BLaER1 treated with 17β-estradiol and CSF1 and Interleukin-3, amounts not matched to agents 10 nM and 100 nM (cell line): Measurements from ENCODE around the gene ZFP57.

Source experiments
- H3K27ac ChIP-seq, 11 experiments: shearing (Covaris generic); formaldehyde crosslinking; 2 replicates each; pipeline ENCODE4 v1.8.1; 2022
- H3K27me3 ChIP-seq, 11 experiments: shearing (Covaris generic); formaldehyde crosslinking; 2 replicates each; pipeline ENCODE4 v1.8.1; 2022
- H3K36me3 ChIP-seq, 11 experiments: shearing (Covaris generic); formaldehyde crosslinking; 2 replicates each; pipeline ENCODE4 v1.8.1; 2022
- H3K4me1 ChIP-seq, 10 experiments: shearing (Covaris generic); formaldehyde crosslinking; 2 replicates each; pipeline ENCODE4 v1.8.1; 2022
- H3K4me2 ChIP-seq, 11 experiments: shearing (Covaris generic); formaldehyde crosslinking; 2 replicates each; pipeline ENCODE4 v1.8.1; 2022
- H3K4me3 ChIP-seq, 10 experiments: shearing (Covaris generic); formaldehyde crosslinking; 2 replicates each; pipeline ENCODE4 v1.8.1; 2022
- H3K9ac ChIP-seq, 11 experiments: shearing (Covaris generic); formaldehyde crosslinking; 2 replicates each; pipeline ENCODE4 v1.8.1; 2022
- H3K9me3 ChIP-seq, 11 experiments: shearing (Covaris generic); formaldehyde crosslinking; replicated peaks in 1 of 11; 2 replicates each; pipeline ENCODE4 v1.8.1; 2022
- H4K20me1 ChIP-seq, 11 experiments: shearing (Covaris generic); formaldehyde crosslinking; 2 replicates each; pipeline ENCODE4 v1.8.1; 2022
- Cebpa-rat ChIP-seq, 11 experiments: shearing (Covaris generic); IDR thresholded peaks; 2 replicates each; pipeline ENCODE4 v1.8.1; 2022

Gene ZFP57

DNA sequence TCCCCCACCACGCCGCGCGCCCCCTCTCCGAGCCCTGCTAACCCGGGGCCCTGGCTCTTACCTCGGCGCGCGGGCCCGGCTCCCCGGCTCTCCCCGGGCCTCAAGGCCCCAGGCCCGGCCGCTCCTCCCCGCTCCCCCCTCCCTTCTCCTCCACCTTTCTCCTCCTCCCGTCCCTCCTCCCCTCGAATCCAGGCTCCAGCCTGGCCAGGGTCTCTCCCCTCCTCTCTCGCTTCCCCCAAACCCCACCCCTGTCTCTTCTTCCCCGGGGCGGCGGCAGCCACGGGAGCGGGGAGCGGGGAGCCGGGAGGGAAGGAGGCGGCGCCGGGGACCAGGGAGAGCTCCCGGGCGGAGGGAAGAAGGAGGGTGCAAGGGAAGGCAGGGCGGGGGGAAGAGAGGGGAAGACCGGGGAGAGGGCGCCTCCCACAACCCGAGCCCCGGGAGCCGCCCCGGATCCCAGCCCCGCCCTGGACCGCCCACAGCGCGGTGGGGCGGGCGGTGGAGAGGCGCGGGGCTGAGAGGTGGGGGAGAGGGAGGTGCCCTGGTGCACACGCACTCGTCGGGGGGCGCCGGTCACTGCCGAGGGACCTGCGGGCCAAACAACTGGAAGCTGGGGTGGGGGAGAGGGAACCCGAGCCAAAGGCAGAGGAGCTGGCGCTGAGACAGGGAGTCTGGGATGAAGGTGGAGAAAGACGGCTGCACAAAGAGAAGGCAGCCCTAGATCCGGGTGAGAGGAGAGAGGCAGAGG is 48.0 kb downstream of the ZFP57 start, which contains the start of gene GABBR1:
GABBR1 (minus strand) TSS at position 395 of the 745 bp plus-strand sequence. CDS start 798 bp downstream, outside the sequence.
- Histone ChIP-seq H3K27ac (peak within 1 kb of the TSS in 10 of 11 experiments; percentile 45 to 74 (median 64); a peak in 18 of 22 replicates), H3K4me2 (peak within 1 kb of the TSS; percentile 93 to 100 (median 98)), H3K9me3 (no peaks in the 10 kb centered on the region), H4K20me1 (peaks cover 0 to 32% (median 19%) of the 10 kb centered on the region in 11 experiments; a peak in 13 of 22 replicates), H3K9ac (peak within 1 kb of the TSS; percentile 68 to 84 (median 77)), H3K4me3 (peak within 1 kb of the TSS; percentile 65 to 80 (median 73)), H3K4me1 (peaks cover 49 to 66% (median 54%) of the 10 kb centered on the region in 10 experiments), H3K36me3 (no peaks in the 10 kb centered on the region), H3K27me3 (no peaks in the 10 kb centered on the region)
- TF ChIP-seq Cebpa-rat (IDR thresholded peaks at IDR 0.05), result no peak

- Histone ChIP-seq H3K9me3 (no peaks in the 10 kb centered on the region), H3K4me2 (peak overlapping the region; percentile 93 to 100 (median 98)), H3K4me3 (peak overlapping the region; percentile 65 to 80 (median 73)), H3K9ac (peak overlapping the region; percentile 68 to 84 (median 77)), H3K4me1 (peaks cover 51 to 70% (median 54%) of the 10 kb centered on the region in 10 experiments), H3K36me3 (no peaks in the 10 kb centered on the region), H4K20me1 (peaks cover 0 to 32% (median 19%) of the 10 kb centered on the region in 11 experiments; a peak in 13 of 22 replicates), H3K27ac (peak overlapping the region in 10 of 11 experiments; percentile 45 to 74 (median 64); a peak in 18 of 22 replicates), H3K27me3 (no peaks in the 10 kb centered on the region)
- TF ChIP-seq Cebpa-rat (IDR thresholded peaks at IDR 0.05), result no peak
Observed at GRCh38 chr6:29631860-29632731, 48.9 kb downstream of the ZFP57 start.

- Histone ChIP-seq H3K4me1 (peaks cover 51 to 70% (median 54%) of the 10 kb centered on the region in 10 experiments), H3K4me3 (peak overlapping the region in 9 of 10 experiments; percentile 65 to 80 (median 73); a peak in 15 of 20 replicates), H4K20me1 (peaks cover 0 to 32% (median 19%) of the 10 kb centered on the region in 11 experiments; a peak in 13 of 22 replicates), H3K4me2 (peak overlapping the region; percentile 93 to 100 (median 98)), H3K9me3 (no peaks in the 10 kb centered on the region), H3K27ac (no peak overlapping the region), H3K36me3 (no peaks in the 10 kb centered on the region), H3K9ac (peak overlapping the region in 7 of 11 experiments; percentile 74 to 84 (median 79); a peak in 10 of 22 replicates), H3K27me3 (no peaks in the 10 kb centered on the region)
- no peak for TF ChIP-seq Cebpa-rat (IDR thresholded peaks at IDR 0.05)
Observed at GRCh38 chr6:29631209-29631810, 49.6 kb downstream of the ZFP57 start.

DNA sequence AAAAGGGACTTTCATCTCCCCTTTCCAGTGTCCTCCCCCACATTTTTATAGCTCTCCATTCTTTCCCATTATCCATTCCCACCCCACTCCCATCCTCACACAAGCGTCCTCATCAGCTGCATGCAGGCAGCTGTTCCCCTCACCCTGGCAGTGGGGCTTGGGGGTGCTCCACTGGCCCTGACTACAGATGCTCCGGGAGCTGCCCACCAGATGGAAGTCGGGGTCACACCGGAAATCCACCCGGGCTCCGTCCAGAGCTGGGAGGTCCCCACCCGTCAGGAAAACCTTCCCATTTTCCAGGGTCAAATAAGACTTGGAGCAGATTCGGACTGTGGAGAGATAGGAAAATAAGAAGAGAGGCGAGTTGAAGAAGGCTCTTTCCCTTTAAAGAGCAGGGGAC is 50.6 kb downstream of the ZFP57 start:
- Histone ChIP-seq H3K36me3 (no peaks in the 10 kb centered on the region), H3K4me1 (peaks cover 51 to 65% (median 54%) of the 10 kb centered on the region in 10 experiments), H3K4me3 (no peak overlapping the region; a peak in 1 of 20 replicates), H3K9me3 (no peaks in the 10 kb centered on the region), H3K27me3 (no peaks in the 10 kb centered on the region), H3K27ac (no peak overlapping the region), H3K4me2 (peak overlapping the region; percentile 93 to 100 (median 98)), H4K20me1 (peaks cover 0 to 32% (median 20%) of the 10 kb centered on the region in 11 experiments; a peak in 13 of 22 replicates), H3K9ac (peak overlapping the region in 1 of 11 experiments; percentile 29; a peak in 2 of 22 replicates)
- no peak for TF ChIP-seq Cebpa-rat (IDR thresholded peaks at IDR 0.05)

- Histone ChIP-seq H3K27ac (no peak overlapping the region), H3K4me2 (peak overlapping the region; percentile 93 to 100 (median 98)), H3K4me1 (peaks cover 47 to 64% (median 51%) of the 10 kb centered on the region in 10 experiments), H3K36me3 (no peaks in the 10 kb centered on the region), H3K4me3 (peak overlapping the region in 8 of 10 experiments; percentile 63 to 73 (median 66); a peak in 16 of 20 replicates), H4K20me1 (peaks cover 0 to 32% (median 20%) of the 10 kb centered on the region in 11 experiments; a peak in 13 of 22 replicates), H3K9ac (peak overlapping the region in 3 of 11 experiments; percentile 82 to 84 (median 84); a peak in 6 of 22 replicates), H3K27me3 (no peaks in the 10 kb centered on the region), H3K9me3 (no peaks in the 10 kb centered on the region)
- no peak for TF ChIP-seq Cebpa-rat (IDR thresholded peaks at IDR 0.05)
Observed at GRCh38 chr6:29629571-29629970, 51.4 kb downstream of the ZFP57 start.

DNA sequence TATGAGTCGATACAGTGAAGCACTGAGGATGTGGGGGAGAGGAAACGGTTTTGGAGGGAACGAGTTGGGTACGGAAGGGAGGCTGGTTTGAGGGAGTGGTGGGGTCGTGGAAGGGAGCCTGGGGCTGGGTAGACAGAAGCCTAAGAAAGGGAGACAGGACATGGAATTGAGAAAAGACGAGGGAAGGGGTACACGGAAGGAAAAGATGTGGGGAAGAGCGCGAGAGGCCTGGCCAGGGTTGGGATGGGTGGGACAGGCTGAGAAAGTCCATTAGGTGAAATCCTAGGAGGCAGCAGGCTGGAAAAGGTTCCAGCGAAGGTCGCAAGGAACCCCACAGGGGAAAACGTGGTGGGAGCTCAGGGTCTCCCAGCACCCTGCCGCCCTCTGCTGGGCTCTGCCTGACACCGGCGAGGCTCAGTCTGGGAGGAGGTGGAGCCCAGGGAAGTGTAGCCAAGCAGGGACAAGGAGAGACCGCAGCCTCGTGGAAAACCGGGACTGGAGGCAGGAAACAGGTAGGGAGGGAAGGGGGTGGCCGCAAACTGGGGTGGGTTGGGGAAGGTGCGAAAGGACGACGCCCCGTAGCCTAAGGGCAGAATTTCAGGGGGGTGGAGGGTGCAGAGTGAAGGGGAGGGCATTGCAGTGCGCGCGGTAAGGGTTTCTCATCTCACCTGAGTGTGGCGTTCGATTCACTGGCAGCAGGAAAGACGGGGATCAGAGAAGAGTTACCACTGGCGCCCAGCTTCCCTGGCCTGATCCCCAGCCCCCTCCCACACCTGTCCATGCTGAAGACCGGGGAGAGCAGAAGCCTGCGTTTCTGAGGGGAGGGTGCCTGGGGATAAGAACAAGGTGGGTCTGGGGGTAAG is 52.3 kb downstream of the ZFP57 start:
- Histone ChIP-seq H3K4me3 (peak overlapping the region; percentile 59 to 73 (median 66)), H3K9ac (peak overlapping the region; percentile 26 to 84 (median 79); a peak in 21 of 22 replicates), H3K4me1 (peaks cover 38 to 55% (median 42%) of the 10 kb centered on the region in 10 experiments), H3K27me3 (no peaks in the 10 kb centered on the region), H3K27ac (peak overlapping the region in 10 of 11 experiments; percentile 21 to 84 (median 77); a peak in 19 of 22 replicates), H3K36me3 (peaks cover 2 to 8% (median 5%) of the 10 kb centered on the region in 11 experiments; a peak in 15 of 22 replicates), H3K9me3 (no peaks in the 10 kb centered on the region), H4K20me1 (peaks cover 0 to 32% (median 20%) of the 10 kb centered on the region in 11 experiments; a peak in 13 of 22 replicates), H3K4me2 (peak overlapping the region; percentile 93 to 100 (median 98))
- TF ChIP-seq Cebpa-rat (IDR thresholded peaks at IDR 0.05), result no peak

DNA sequence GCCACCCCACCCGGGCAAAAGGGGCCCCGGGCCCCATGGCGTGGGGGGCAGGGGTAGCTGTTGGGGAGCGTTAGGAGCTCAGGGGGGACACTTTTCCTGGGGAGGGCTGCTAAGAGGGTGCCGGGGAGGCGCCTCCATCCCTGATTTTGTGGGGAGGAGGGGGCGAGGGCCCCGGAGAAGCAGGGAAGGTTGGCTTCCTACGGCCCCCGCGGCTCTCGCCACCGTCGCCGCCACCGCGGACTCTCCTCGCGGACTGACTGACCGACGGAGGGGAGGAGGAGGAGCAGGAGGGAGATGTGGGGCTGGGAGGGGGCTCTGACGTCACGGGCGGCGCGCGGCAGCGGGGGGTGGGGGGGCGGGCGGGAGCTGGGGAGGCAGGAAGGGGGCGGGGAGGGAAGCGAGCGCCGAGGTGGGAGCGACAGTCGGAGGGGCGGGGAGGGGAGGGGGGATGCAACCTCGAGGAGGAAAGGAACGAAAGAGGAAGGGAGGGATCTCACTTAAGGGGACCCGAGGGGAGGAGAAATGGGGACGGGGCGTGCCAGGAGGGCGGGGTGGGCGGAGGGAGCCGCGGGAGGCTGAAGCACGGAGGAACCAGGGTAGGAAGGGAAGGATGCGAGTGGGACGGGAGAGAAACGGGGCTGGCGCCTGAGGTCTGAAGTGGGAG is 53.1 kb downstream of the ZFP57 start:
- Histone ChIP-seq H3K4me3 (peak overlapping the region; percentile 59 to 73 (median 66)), H3K9ac (peak overlapping the region; percentile 26 to 84 (median 79); a peak in 21 of 22 replicates), H3K9me3 (no peaks in the 10 kb centered on the region), H3K4me1 (peaks cover 33 to 49% (median 37%) of the 10 kb centered on the region in 10 experiments), H3K36me3 (peaks cover 9 to 16% (median 13%) of the 10 kb centered on the region in 11 experiments; a peak in 20 of 22 replicates), H3K4me2 (peak overlapping the region; percentile 93 to 100 (median 98)), H3K27ac (peak overlapping the region in 10 of 11 experiments; percentile 21 to 84 (median 77); a peak in 19 of 22 replicates), H3K27me3 (no peaks in the 10 kb centered on the region), H4K20me1 (peaks cover 0 to 32% (median 20%) of the 10 kb centered on the region in 11 experiments; a peak in 13 of 22 replicates)
- no peak for TF ChIP-seq Cebpa-rat (IDR thresholded peaks at IDR 0.05)
